Colonic mucosa (tissue), 4 donors: ENCODE results near the gene GMCL1. TPM values are rescaled to one million over a fixed set of nuclear protein-coding genes. Genes with fewer than 3 reads are reported as not detected.
A peak's percentile ranks its signal among the peaks of the same experiment; 100 is the strongest.

Experiments
- DNase-seq: peaks from one replicate; pipeline ENCODE4 v3.0.0-alpha.2; 2020
- H3K27ac ChIP-seq: fragments of 200-600 bp; one replicate; pipeline ENCODE4 v1.8.0; 2021
- H3K27me3 ChIP-seq: fragments of 200-600 bp; one replicate; pipeline ENCODE4 v1.8.0; 2021
- H3K36me3 ChIP-seq: fragments of 200-600 bp; one replicate; pipeline ENCODE4 v1.8.0; 2021
- H3K4me1 ChIP-seq: fragments of 200-600 bp; one replicate; pipeline ENCODE4 v1.8.0; 2021; ENCODE audit warnings: mild to moderate bottlenecking
- H3K4me3 ChIP-seq: fragments of 200-600 bp; one replicate; pipeline ENCODE4 v1.8.0; 2021
- H3K9ac ChIP-seq, 2 donors: one replicate each; pipeline ENCODE4 v1.7.0; 2013; ENCODE audit warnings: control low read depth in 2 of 2, low read depth in 2 of 2, low read length in 2 of 2
- H3K9me3 ChIP-seq: fragments of 200-600 bp; one replicate; pipeline ENCODE4 v1.8.0; 2021
- CTCF ChIP-seq: fragments of 200-600 bp; IDR thresholded peaks from one replicate; pipeline ENCODE4 v1.8.0; 2022; ENCODE audit warnings: antibody characterized with exemption, mild to moderate bottlenecking
- intact Hi-C: fragments of 100-400 bp; cut with DNase I; formaldehyde crosslinking; loops from one replicate; pipeline ENCODE4 v1.14.1; 2022
- total RNA-seq, 2 donors: library from RNA; stranded (reverse); fragmentation: NEBNext Ultra II Directional in 1 of 2; extraction: Animal tissue kit (Norgen Biotek cat#: 25700) in 1 of 2; gene quantifications; one replicate each; pipeline ENCODE4 v1.2.1, GENCODE V29; 2021
- donor health status: healthy.
- donor health status: DM: no; HTN: no; CAD: no.
- donor health status: DM: no; HTN: no; CAD: no.

GMCL1 gene
- total RNA-seq, 2 donors from 2014 or later = 20.3 to 20.4 TPM

- peaks cover 4% of the 10 kb centered on the region for H3K36me3 ChIP-seq
- no peak for TF ChIP-seq CTCF
- no peaks in the 10 kb centered on the region for H3K4me1 ChIP-seq
- no peaks in the 10 kb centered on the region for H3K27me3 ChIP-seq
- intact Hi-C loops = no loop called here
- no peak overlapping the region for H3K27ac ChIP-seq
- no peaks in the 10 kb centered on the region for H3K9me3 ChIP-seq
- no peak overlapping the region for H3K9ac ChIP-seq
- no peak for DNase-seq
- no peak overlapping the region for H3K4me3 ChIP-seq
These were observed 72.9 kb downstream of the GMCL1 start for GRCh38 chr2:69902213-69902922.

GRCh38 chr2:69907216-69907615 is 77.8 kb downstream of the GMCL1 start:
- H3K4me3 ChIP-seq = no peak overlapping the region
- TF ChIP-seq CTCF = no peak
- H3K27me3 ChIP-seq = no peaks in the 10 kb centered on the region
- H3K27ac ChIP-seq = no peak overlapping the region
- no peak overlapping the region for H3K9ac ChIP-seq
- no peaks in the 10 kb centered on the region for H3K9me3 ChIP-seq
- intact Hi-C loops = loop anchor here (5.0 kb wide), 1 partner anchor 245 kb away; no protein-coding TSS in a partner anchor
- DNase-seq = no peak
- no peaks in the 10 kb centered on the region for H3K36me3 ChIP-seq
- H3K4me1 ChIP-seq = no peaks in the 10 kb centered on the region

- H3K9ac ChIP-seq = no peak overlapping the region
- intact Hi-C loops = loop anchor here (2.0 to 5.0 kb wide), 3 partner anchors 160 to 390 kb away; partner anchors contain the start of gene FAM136A
These were observed 82.6 kb downstream of the GMCL1 start for GRCh38 chr2:69911985-69912563.

GRCh38 chr2:69914164-69914949 is 84.9 kb downstream of the GMCL1 start:
- intact Hi-C loops = loop anchor here (5.0 kb wide), 2 partner anchors 158 to 388 kb away; partner anchors contain the start of gene FAM136A
- no peak for TF ChIP-seq CTCF

More at GRCh38 chr2:69911985-69912563, 82.6 kb downstream of the GMCL1 start:
- Histone ChIP-seq H3K36me3 (no peaks in the 10 kb centered on the region), H3K9me3 (no peaks in the 10 kb centered on the region), H3K27ac (no peak overlapping the region), H3K4me1 (no peaks in the 10 kb centered on the region), H3K4me3 (no peak overlapping the region), H3K27me3 (no peaks in the 10 kb centered on the region)
- no peak for DNase-seq
- peak; percentile 51 for TF ChIP-seq CTCF

More at GRCh38 chr2:69914164-69914949, 84.9 kb downstream of the GMCL1 start:
- Histone ChIP-seq H3K4me1 (no peaks in the 10 kb centered on the region), H3K9me3 (no peaks in the 10 kb centered on the region), H3K36me3 (no peaks in the 10 kb centered on the region), H3K27ac (peak overlapping the region; percentile 93), H3K4me3 (peak overlapping the region; percentile 48), H3K9ac (peak overlapping the region; percentile 80 to 91), H3K27me3 (no peaks in the 10 kb centered on the region)
- DNase-seq = peak; percentile 100
